GM21423 (cell line): ENCODE results near the gene MAP6.
"Not testable (repeated sequence)": the region's sequence is repeated elsewhere in the genome, so short reads cannot be mapped to it uniquely, and the experiment has no call there.

Experiments
- ATAC-seq: cut with Tn5 transposase; IDR thresholded peaks from one replicate; pipeline ENCODE4 v1.9.1; 2021; ENCODE audit warnings: mild to moderate bottlenecking, moderate library complexity; ENCODE audit not compliant: unreplicated experiment

Gene MAP6

DNA sequence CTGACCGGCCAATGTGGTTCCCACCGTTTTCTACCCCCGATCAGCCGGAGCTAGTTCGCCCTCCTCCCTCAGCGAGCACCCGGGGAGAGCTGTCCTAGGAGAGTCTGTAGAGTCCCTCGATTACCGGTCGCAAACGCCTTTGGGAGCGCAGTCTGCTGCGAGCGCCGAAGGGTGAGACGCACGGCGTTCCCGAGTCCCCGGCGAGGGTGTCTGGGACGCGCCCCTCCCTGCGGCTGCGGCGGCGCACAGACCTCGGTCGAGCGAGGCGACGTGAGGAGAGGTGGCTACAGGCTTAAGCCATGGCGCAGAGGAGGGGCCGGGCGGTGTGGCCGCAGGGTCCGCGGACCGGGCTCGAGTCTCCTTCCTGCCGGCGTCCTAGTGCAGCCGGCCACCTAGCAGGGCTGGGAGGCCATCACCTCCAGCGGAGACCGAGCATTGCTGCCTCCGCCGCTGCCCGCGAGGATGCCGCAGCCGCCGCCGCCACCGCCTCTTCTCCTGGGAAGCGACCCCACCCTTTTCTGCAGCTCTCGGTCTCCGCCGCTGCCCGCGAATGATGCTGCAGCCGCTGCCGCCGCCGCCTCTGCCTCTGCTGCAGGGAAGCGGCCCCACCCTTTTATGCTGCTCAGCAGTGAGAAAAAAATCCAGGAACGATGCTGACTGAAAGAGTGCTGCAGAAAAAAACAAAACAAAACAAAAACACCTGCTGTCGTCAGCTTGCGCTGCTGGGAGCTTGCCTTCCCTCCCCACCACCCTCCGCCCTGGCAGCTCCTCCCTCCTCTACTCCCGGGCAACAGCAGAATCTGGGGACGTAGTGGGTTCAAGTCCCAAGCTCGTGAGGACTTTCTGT, at the start of gene MAP6:
MAP6 (minus strand) TSS at position 588 of the 847 bp plus-strand sequence. CDS start 669 bp downstream, outside the sequence.
- ATAC-seq: no peak

DNA sequence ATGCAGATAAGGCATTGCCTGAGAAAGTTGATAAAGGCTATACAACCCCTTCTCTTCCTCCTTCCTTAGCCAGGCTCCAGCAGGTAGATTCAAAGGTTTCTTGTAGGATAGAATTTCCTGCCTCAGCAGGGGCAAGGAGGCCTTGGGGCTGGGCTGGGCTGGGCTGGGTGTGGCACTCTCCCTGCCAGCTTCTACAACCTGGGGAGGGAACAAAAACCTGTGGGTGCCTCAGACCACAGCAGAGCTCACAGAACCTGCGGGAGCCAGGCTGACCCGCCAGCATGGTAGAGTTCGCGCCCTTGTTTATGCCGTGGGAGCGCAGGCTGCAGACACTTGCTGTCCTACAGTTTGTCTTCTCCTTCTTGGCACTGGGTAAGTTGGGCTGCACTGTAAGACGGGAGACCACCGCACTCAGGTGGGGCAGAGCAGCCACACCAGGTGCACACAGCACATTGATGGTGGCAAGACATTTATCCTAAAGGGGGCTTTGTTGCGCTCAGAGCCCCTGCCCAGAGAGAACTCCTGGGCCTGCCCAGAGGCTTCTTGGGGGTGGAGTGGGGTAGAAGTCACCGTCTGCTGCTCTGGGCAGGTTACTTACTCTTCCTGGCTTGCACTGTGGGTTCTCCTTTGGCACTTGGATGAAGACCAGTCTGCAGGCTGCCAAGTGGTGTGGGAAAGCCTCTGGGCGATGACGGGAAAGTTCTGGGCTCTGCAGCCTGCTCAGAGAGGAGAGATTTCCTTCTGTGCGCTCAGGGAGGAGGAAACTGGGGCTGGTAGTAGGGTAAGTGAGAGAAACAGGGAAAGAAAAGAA, 49.0 kb upstream of the MAP6 start, which contains the start of gene MOGAT2:
MOGAT2 (plus strand) TSS at position 231 of the 811 bp plus-strand sequence; CDS start at position 282, 51 bp downstream.
- ATAC-seq: no peak

DNA sequence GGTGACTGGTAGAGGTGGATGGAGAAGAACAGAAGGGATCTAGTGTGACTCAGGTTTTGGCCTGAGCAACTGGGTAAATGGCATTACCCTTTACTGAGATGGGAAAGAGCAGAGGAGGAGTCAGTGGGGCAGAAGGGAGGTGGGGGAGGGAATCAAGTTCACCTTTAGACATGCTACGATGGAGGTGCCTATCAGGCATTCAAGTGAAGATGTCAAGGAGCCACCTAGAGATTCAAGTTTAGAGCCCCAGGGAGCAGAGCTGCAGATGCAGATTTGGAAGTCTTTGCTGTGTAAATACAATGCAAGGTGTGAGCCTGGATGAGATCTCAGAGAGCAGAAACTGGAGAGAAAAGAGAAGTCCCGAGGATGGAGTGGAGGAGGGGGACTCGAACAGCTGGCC, 47.8 kb upstream of the MAP6 start:
- no peak for ATAC-seq

DNA sequence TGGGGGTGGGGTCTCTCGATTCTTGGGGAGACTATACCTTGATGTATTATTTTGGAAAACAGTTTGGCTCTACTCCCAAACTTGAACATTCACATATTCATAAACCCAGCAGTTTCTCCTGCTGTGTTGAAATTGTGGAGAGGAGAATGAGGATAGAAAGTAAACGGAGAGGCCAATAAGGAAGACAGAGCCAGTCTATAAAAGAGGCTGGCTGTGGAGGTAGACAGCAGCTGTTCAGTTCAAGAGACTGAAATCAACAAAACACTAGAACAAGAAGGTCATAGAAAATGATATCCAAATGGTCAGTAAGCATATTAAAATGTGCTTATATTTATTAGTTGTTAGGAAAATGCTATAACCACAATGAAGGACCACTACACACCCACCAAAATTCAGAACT, 46.9 kb upstream of the MAP6 start:
- no peak for ATAC-seq

DNA sequence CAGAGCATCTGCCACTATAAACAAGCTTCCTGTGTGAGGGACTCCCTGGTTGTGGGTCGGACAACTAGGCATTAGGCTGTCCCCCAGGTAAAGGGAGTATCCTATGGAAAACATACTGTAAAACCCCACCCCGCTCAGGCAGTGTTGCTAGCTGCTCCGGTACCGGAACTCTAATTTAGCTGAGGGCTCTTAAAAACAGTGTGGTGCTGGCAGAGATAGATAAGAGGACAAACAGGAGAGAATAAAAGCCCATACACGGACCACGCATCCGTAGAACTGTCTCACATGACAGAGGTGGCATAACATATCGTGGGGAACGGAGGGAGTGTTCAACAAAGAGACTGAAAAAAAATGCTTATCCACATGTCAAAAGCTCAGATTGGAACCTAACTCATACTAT, 45.4 kb upstream of the MAP6 start:
- ATAC-seq: no peak

DNA sequence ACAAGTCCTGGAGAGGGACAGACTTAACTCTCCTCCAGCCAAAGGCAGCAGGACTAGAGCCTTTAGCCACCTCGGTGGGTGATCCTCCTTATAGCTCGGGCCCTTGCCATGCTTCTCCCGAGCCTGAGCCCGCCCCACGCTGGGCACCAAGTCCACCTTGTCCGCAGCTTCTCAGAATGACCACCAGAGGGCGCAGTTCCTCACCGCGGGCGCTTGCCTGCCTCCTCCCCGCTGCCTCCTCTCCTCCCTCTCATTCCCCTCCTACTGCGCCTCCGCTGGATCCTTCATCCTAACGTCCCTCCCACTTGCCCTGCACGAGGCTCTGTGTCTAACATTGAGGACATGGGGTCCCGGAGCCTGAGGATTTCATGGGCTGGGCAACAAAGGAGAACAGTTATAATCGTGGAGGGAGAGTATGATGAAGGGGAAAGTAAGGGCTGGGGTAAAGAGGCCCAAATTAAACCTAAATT, 37.5 kb upstream of the MAP6 start:
- ATAC-seq: peak; percentile 59

DNA sequence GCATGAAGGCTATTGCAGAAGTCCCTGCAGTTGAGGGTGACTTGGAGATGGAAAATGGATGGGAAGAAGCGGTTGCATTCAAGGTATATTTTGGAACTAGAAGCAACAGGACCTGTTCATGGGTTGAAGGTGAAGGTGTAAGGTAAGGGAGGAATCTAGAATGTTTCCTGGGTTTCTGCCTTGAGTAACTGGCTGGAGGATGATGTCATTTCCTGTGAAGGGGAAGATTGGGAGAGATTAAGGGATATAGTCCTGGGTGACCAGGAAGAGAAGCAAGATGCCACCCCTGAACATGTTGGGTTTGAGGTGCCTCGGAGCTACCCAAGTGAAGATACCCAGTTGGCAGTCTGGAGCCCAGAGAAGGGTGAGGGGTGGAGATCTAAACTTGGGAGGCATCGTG, 36.7 kb upstream of the MAP6 start:
- no peak for ATAC-seq

DNA sequence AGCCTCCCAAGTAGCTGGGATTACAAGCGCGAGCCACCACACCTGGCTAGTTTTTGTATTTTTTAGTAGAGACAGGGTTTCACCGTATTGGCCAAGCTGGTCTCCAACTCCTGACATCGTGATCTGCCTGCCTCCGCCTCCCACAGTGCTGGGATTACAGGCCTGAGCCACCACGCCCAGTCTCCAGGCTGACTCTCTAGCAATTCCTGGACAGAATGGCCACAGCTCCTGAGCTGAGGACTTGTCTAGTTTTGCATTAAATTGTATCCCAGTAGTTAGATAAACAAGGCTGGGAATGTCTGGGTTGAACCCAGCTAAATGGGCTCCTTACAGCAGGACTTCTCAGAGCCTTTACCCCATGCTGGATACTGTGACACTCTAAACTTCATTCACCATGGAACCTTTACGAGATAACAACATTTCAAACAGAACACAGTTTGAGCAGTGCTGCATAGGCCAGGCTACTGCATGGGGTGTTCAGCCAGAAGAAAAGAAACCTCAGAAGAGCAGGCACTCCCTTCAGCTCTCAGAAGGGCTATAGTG, 34.9 kb upstream of the MAP6 start:
- ATAC-seq: no peak

DNA sequence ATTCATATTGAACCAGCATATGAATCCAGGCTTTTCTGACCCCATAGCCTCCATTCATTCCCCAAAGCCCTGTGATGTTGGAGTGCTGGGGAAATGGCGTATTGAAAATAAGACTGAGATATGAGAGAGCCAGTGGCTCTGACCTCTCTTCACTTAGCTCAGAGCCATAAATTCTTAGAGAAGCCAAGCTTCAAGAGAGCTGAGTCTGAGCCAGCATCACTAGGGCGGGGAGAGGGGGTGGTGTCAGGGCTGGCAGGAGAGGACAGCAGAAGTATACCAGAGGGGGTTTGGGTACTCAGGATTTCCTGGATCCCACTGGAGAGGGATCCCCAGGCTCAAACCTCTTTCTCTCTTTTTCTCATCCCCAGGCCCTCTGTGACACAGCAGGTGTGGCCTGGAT, 32.1 kb upstream of the MAP6 start:
- ATAC-seq: no peak

DNA sequence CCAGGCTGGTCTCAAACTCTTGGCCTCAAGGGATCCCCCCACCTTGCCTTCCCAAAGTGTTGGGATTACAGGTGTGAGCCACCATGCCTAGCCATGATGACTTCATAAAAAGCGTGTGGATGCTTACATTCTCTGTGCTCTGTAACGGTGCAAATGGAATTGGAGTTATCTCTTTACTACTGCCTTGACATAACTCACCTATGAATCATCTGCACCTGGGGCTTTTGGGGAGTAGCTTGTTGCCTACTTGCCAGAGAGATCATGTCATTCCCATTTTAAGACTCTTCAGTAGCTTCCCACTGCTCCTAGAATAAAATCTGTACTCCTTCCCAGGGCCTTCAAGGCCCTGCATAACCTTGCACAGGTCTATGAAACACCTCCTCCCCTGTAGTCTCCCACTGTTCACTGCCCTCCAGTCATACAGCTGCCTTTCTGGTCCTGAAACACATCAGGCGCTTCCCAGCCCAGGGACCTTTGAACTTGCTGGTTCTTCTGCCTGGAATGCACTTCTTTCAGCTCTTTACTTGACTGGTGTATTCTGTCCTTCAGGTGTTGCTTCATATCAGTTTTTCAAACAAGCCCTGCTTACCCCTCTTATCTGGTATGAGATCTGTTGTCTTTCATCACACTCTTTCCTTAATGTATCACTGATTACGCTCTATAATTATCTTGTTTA, 29.2 kb upstream of the MAP6 start:
- ATAC-seq: no peak

DNA sequence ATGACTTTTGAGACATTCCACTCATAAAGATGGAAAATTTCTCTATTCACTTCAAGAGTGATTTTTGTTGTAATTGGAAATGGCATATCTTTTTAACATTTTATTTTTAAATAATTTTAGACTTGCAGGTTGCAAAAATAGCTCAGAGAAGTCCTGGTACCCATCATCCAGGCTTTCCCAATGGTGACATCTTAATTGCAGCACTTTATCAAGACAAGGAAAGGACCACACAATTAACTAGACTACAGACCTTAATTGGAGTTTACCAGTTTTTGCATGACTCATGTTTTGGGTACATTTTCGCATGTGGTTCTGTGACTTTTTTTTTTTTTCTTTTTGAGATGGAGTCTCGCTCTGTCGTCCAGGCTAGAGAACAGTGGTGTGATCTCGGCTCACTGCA, 23.0 kb upstream of the MAP6 start:
- ATAC-seq: no peak

DNA sequence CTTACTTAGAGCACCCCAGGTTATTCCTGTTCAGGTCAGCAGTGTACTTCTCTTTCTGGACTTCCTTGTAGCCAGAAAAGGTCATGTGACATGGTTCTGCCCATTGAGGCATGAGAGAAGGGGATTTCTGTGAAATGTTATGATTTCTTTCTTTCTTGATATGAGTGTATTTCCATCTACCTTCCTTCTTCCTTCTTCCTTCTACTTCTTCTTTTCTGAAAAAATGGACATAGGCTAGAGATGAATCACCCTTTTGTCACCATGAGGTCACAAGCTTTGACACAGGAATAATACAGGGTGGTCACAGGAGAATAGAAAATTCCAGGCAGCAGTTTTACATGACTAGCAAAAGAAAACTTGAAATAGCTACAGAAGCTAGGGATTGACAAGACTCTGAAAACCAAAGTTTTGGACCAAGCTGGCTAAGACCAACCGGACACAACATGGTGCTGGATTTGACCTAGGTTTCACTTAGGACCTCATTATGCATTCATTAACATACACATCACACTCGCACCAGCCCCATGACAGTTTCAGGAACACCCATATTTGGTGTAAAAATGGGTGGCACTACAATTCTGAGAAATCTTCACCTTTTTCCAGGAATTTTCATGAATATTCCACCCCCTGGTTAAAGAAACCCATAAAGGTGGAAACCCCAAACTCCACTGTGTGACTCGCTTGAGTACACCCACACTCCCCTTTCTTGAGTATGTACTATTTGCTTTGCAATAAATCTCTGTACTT, 21.2 kb upstream of the MAP6 start:
- ATAC-seq: peak; percentile 73

DNA sequence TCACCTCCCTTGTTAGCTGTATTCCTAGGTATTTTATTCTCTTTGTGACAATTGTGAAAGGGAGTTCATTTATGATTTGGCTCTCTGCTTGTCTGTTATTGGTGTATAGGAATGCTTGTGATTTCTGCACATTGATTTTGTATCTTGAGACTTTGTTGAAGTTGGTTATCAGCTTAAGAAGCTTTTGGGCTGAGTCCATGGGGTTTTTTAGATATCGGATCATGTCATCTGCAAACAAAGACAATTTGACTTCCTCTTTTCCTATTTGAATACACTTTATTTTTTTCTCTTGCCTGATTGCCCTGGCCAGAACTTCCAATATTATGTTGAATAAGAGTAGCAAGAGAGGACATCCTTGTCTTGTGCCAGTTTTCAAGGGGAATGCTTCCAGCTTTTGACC, 15.0 kb upstream of the MAP6 start:
- not testable (repeated sequence) for ATAC-seq

DNA sequence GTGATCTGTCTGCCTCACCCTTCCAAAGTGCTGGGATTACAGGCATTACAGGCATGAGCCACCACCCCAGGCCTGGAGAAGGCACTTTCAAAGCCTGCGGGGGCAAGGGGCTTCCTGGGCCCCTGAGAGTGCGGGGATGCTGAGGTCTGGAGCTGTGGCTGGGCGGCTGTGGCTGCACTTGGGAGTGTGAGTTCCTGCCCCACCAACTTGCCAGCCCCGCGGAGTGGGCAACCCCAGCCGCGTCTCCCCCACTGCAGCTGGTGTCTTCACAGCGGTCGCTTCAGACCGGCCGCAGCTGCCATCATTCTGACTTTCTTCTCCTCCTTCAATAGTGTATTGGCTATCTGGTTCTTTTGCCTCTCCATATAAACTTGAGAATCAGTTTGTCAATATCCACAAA, 10.7 kb upstream of the MAP6 start:
- no peak for ATAC-seq

DNA sequence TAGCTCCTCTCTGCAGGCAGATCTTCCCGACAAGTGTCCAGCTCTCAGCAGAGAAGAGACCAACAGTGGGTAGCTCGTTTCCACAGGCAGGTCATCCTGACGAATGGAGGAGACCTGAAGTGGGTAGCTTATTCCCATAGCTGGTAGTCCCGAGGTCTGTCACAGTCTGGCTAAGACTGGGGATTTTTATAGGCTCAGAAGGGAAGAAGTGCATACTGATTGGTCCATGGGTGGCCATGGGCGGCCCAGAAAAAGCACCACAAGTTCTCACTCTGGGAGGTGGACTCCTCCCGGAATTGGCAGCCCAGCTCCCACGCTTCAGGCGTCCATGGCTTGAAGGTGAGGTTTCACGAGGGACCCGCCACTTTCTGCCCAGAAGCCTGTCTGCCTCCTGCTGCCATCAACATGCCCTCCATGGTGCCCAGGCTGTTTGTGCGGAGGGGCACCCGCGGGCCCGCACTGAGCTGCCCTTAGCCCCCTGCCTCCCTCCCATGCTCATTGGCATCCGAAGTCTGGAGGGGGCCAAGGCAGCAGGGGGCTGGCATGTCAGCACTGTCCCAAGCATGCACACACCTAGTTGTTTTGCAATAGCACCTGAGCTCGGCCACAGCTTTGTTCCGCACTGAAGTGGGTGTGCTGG, 9.9 kb upstream of the MAP6 start:
- no peak for ATAC-seq

DNA sequence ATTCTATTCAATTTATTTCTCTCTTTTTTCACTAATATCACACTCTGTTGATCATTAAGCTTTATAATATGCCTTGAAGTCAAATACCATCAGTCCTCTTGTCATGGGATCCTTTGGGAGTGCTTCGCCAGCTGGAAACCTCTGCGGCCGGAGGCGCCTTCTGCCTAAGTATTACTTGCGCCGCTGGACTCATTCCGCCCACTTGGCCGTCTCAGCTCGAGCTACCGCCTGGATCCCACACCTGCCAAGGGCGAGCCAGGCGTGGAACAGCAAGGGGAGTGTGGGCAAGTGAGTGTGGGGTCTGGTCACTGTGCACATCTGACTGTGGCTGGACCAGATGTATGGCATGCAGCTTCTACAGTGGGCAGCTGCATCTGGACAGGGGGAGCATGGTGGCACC, 9.1 kb upstream of the MAP6 start:
- ATAC-seq: no peak

DNA sequence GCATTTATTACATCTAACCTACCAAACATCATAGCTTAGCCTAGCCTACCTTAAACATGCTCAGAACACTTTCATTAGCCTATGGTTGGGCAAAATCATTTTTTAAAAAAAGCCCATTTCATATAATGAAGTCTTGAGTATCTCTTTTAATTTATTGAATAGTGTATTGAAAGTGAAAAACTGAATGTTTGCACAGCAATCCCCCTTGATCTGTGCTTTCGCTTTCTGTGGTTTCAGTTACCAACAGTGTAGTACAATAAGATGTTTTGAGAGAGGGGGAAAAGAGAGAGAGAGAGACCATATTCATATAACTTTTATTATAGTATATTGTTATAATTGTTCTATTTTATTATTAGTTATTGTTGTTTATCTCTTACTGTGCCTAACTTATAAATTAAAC, 8.4 kb upstream of the MAP6 start:
- no peak for ATAC-seq

DNA sequence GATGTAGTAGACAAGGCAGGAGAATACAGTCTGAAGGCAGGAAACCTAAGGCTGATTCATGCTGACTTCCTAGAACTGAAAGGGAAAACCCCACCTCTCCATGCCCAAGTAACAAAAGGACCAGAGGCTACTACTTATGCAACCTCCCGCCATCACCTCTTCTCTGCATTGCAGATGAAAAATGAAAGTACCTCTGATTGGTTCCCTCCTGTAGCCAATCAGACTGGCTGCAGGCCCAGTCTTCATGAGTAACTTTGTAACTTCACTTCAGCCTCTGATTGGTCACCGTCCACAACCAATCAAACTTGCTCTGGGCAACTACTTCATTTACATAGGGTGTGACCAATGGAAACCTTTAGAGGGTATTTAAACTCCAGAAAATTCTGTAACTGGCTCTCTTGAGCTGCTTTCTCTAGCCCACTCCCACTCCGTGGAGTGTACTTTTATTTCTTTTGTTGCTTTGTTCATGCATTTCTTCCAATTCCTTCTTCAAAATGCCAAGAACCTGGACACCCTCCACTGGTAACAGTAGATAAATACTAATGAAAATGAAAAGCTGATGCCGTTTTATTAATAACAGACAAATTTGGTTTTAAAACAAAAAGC, 5.2 kb upstream of the MAP6 start:
- ATAC-seq: no peak

DNA sequence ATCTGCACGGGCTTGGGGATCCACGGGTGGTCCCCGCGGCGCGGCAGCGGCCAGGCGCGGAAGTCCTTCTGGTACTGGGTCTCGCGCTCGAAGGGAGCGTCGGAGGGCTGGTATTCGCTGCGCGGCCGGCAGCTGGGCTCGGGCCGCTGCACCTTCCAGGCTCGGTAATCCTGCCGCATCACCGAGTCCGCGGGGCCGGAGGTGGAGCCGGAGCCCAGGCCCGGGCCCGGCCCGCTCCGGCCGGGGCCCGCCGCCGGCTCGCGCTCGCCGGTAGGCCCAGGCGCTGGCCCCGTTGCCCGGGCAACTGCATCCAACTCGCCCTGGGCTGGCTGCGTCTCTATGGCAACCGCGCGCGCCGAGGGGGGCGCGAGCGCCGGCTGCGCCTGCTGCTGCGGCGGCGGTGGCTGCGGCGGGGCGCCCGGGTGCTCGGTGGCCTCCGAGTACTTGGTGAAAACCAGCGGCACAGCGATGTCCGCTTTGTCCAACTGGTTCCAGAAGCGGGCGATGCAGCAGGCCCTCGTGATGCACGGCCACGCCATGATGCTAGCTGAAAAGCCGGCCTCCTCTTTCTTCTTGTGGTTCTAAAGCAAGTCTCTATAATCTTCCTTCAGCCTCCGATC, 897 bp downstream of the MAP6 start:
- ATAC-seq: no peak
